K562 (cell line): ENCODE results near the gene PTPN7. TPM values are rescaled to one million over a fixed set of nuclear protein-coding genes. Genes with fewer than 3 reads are reported as not detected.
A peak's percentile ranks its signal among the peaks of the same experiment; 100 is the strongest.

Source experiments
- CHAMP1 ChIP-seq: fragments of 450-650 bp; IDR thresholded peaks from 2 replicates; pipeline ENCODE4 v1.6.1; 2016; ENCODE audit warnings: mild to moderate bottlenecking
- CSDE1 ChIP-seq, 2 experiments: fragments of 450-650 bp; IDR thresholded peaks; 2 replicates each; pipeline ENCODE4 v1.6.1; 2016; ENCODE audit warnings: mild to moderate bottlenecking in 1 of 2
- DIDO1 ChIP-seq: fragments of 450-650 bp; IDR thresholded peaks from 2 replicates; pipeline ENCODE4 v1.6.1; 2016; ENCODE audit warnings: low read depth, missing biosample characterization, missing genetic modification characterization
- ETV1 ChIP-seq: fragments of 450-650 bp; conservative IDR thresholded peaks from 2 replicates; pipeline ENCODE4 v1.6.1; 2016; ENCODE audit warnings: missing genetic modification characterization, control low read depth, low read depth, missing compliant biosample characterization
- FOSL1 ChIP-seq: fragments of 200-800 bp; sonication (Bioruptor generic); conservative IDR thresholded peaks from 2 replicates; pipeline ENCODE4 v1.6.1; 2016; ENCODE audit warnings: missing genetic modification characterization, missing compliant biosample characterization
- FUS ChIP-seq: fragments of 200-400 bp; formaldehyde crosslinking; optimal IDR thresholded peaks from 2 replicates; pipeline ENCODE3; 2017; ENCODE audit warnings: low read depth, low read length
- HNRNPL ChIP-seq: fragments of 200-400 bp; formaldehyde crosslinking; IDR thresholded peaks from 2 replicates; pipeline ENCODE4 v1.6.1; 2017; ENCODE audit warnings: low read depth, mild to moderate bottlenecking, low read length
- HSF4 ChIP-seq: fragments of 250-450 bp; sonication (Bioruptor Pico); IDR thresholded peaks from 2 replicates; pipeline ENCODE4 v2.1.2; 2022; ENCODE audit warnings: mild to moderate bottlenecking, moderate library complexity, borderline replicate concordance
- MCM5 ChIP-seq: fragments of 450-650 bp; IDR thresholded peaks from 2 replicates; pipeline ENCODE4 v1.6.1; 2016; ENCODE audit warnings: low read depth
- MIER1 ChIP-seq: fragments of 450-650 bp; IDR thresholded peaks from 2 replicates; pipeline ENCODE4 v1.6.1; 2016; ENCODE audit warnings: antibody characterized with exemption, mild to moderate bottlenecking, low read depth
- RBM14 ChIP-seq: fragments of 200-400 bp; formaldehyde crosslinking; IDR thresholded peaks from 2 replicates; pipeline ENCODE4 v1.6.1; 2018; ENCODE audit warnings: low read depth, mild to moderate bottlenecking, low read length, moderate library complexity, borderline replicate concordance; ENCODE audit not compliant: insufficient read depth
- RHOXF2B ChIP-seq: fragments of 250-450 bp; sonication (Bioruptor Pico); conservative IDR thresholded peaks from 2 replicates; pipeline ENCODE4 v1.5.1; 2021
- SNRNP70 ChIP-seq: fragments of 200-400 bp; formaldehyde crosslinking; optimal IDR thresholded peaks from 2 replicates; pipeline ENCODE3; 2017; ENCODE audit warnings: low read depth, low read length
- SRSF7 ChIP-seq: fragments of 200-400 bp; formaldehyde crosslinking; optimal IDR thresholded peaks from 2 replicates; pipeline ENCODE3; 2017; ENCODE audit warnings: mild to moderate bottlenecking, low read depth, low read length
- TAF9B ChIP-seq: fragments of 450-650 bp; IDR thresholded peaks from 2 replicates; pipeline ENCODE4 v1.6.1; 2018; ENCODE audit warnings: mild to moderate bottlenecking; ENCODE audit not compliant: partially characterized antibody
- ZBTB8A ChIP-seq: fragments of 450-650 bp; IDR thresholded peaks from 2 replicates; pipeline ENCODE4 v1.6.1; 2018; ENCODE audit warnings: mild to moderate bottlenecking, moderate library complexity; ENCODE audit not compliant: partially characterized antibody
- ZNF143 ChIP-seq: sonication (generic); formaldehyde crosslinking; IDR thresholded peaks from 2 replicates; pipeline ENCODE4 v1.9.0; 2022; ENCODE audit warnings: mild to moderate bottlenecking, missing genetic modification reagents
- ZNF436 ChIP-seq: fragments of 250-450, 450-650 bp; sonication (Bioruptor Pico); formaldehyde crosslinking; IDR thresholded peaks from 2 replicates; pipeline ENCODE4 v1.7.0; 2020; ENCODE audit warnings: mild to moderate bottlenecking
- ZNF584 ChIP-seq: fragments of 200-800 bp; sonication (Bioruptor generic); IDR thresholded peaks from 2 replicates; pipeline ENCODE4 v1.6.1; 2016; ENCODE audit warnings: low read depth, mild to moderate bottlenecking, missing genetic modification characterization, missing compliant biosample characterization
- ZNF764 ChIP-seq: fragments of 250-450 bp; sonication (Bioruptor Pico); IDR thresholded peaks from 2 replicates; pipeline ENCODE4 v1.4.0; 2020; ENCODE audit warnings: low read depth, mild to moderate bottlenecking, moderate library complexity
- ZNF785 ChIP-seq: fragments of 250-450 bp; sonication (Bioruptor Pico); IDR thresholded peaks from 2 replicates; pipeline ENCODE4 v1.4.0; 2020; ENCODE audit warnings: mild to moderate bottlenecking
- ZSCAN29 ChIP-seq: fragments of 450-650 bp; IDR thresholded peaks from 2 replicates; pipeline ENCODE4 v1.6.1; 2017
- polyA plus RNA-seq, 8 experiments: library from polyadenylated mRNA; depleted of rRNA in 4 of 8; stranded (reverse) in 5 of 8; unstranded in 3 of 8; fragments of >200 nt; fragmentation: Nextera tagmentation in 2 of 8; fragmentation: Illumina TruSeq in 1 of 8; extraction: Ambion mirVana in 2 of 8; extraction: Trizol in 1 of 8; gene quantifications; 2 replicates each; pipeline versions ENCODE4 v1.2.1 to v1.2.3, GENCODE V29; 2011 to 2014; ENCODE audit warnings: inconsistent platforms in 1 of 8, missing spikeins in 1 of 8
- total RNA-seq, 7 experiments: library from RNA; depleted of rRNA in 6 of 7; stranded (reverse); fragments of >200 nt in 6 of 7; fragmentation: Illumina TruSeq in 2 of 7; extraction: Trizol in 2 of 7; gene quantifications; 2 replicates each; pipeline versions ENCODE4 v1.2.1 to v1.2.3, GENCODE V29; 2011 to 2021; ENCODE audit warnings: low replicate concordance in 1 of 7
- TF ChIP-seq, protein P1 (sequence below): fragments of 250-450 bp; sonication (Bioruptor Pico); IDR thresholded peaks from 2 replicates; pipeline ENCODE4 v1.8.0; 2022; ENCODE audit warnings: moderate library complexity, mild to moderate bottlenecking, inconsistent platforms
- TF ChIP-seq, protein P2 (sequence below): sonication (generic); formaldehyde crosslinking; IDR thresholded peaks from 2 replicates; pipeline ENCODE4 v1.9.0; 2022; ENCODE audit warnings: mild to moderate bottlenecking, missing genetic modification reagents
- TF ChIP-seq, protein P3 (sequence below), 2 experiments: fragments of 450-650 bp in 1 of 2; sonication (generic) in 1 of 2; formaldehyde crosslinking; conservative IDR thresholded peaks; 2 replicates each; pipeline versions ENCODE4 v1.4.0 to v1.8.1; 2020 to 2022; ENCODE audit warnings: mild to moderate bottlenecking in 1 of 2, missing genetic modification reagents in 1 of 2

PTPN7 gene
- total and polyA plus RNA-seq, 9 of the 15 experiments (the other 6 are each of a cell fraction or from before 2014, with no cell fraction given): 18.7 to 144 (median 120) TPM

GRCh38 chr1:202164271-202165037, 4.1 kb upstream of the PTPN7 start (continued):
- TF ChIP-seq, protein P1, sequence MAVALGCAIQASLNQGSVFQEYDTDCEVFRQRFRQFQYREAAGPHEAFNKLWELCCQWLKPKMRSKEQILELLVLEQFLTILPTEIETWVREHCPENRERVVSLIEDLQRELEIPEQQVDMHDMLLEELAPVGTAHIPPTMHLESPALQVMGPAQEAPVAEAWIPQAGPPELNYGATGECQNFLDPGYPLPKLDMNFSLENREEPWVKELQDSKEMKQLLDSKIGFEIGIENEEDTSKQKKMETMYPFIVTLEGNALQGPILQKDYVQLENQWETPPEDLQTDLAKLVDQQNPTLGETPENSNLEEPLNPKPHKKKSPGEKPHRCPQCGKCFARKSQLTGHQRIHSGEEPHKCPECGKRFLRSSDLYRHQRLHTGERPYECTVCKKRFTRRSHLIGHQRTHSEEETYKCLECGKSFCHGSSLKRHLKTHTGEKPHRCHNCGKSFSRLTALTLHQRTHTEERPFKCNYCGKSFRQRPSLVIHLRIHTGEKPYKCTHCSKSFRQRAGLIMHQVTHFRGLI: no peak
- no peak for TF ChIP-seq MIER1
- no peak for TF ChIP-seq HSF4 (CRISPR knock-in tag)
- no peak for TF ChIP-seq SNRNP70
- TF ChIP-seq CSDE1 (IDR thresholded peaks at IDR 0.05): no peak
- TF ChIP-seq ZNF764 (CRISPR knock-in tag): no peak
- TF ChIP-seq TAF9B: no peak
- TF ChIP-seq, protein P2, sequence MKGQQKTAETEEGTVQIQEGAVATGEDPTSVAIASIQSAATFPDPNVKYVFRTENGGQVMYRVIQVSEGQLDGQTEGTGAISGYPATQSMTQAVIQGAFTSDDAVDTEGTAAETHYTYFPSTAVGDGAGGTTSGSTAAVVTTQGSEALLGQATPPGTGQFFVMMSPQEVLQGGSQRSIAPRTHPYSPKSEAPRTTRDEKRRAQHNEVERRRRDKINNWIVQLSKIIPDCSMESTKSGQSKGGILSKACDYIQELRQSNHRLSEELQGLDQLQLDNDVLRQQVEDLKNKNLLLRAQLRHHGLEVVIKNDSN (CRISPR knock-in tag): no peak; the same call in 1 of the 2 replicates
- no peak for TF ChIP-seq DIDO1
- TF ChIP-seq ZBTB8A: no peak
- no peak for TF ChIP-seq ZNF785 (CRISPR knock-in tag)
- no peak; the same call in 1 of the 2 replicates for TF ChIP-seq FOSL1 (tag)
- TF ChIP-seq ZSCAN29: no peak
- TF ChIP-seq SRSF7: no peak
- TF ChIP-seq CHAMP1: no peak
- no peak for TF ChIP-seq FUS
- TF ChIP-seq ZNF143 (CRISPR knock-in tag): no peak
- no peak for TF ChIP-seq ZNF584 (CRISPR knock-in tag)
- no peak for TF ChIP-seq HNRNPL
- TF ChIP-seq RHOXF2B (CRISPR knock-in tag): no peak
- no peak for TF ChIP-seq ZNF436
- TF ChIP-seq RBM14: no peak
- TF ChIP-seq, protein P3, sequence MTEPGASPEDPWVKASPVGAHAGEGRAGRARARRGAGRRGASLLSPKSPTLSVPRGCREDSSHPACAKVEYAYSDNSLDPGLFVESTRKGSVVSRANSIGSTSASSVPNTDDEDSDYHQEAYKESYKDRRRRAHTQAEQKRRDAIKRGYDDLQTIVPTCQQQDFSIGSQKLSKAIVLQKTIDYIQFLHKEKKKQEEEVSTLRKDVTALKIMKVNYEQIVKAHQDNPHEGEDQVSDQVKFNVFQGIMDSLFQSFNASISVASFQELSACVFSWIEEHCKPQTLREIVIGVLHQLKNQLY (CRISPR knock-in tag; conservative IDR thresholded peaks at IDR 0.05): no peak
- peak; percentile 89 for TF ChIP-seq ETV1 (tag)
- no peak for TF ChIP-seq MCM5
